ENCODE results near the gene TIGAR. TPM values are rescaled to one million over a fixed set of nuclear protein-coding genes. Genes with fewer than 3 reads are reported as not detected.
A peak's percentile ranks its signal among the peaks of the same experiment; 100 is the strongest.

Gene TIGAR
- total RNA-seq, 4 donors from 2014 or later, result 2.3 to 5.1 (median 4.7) TPM

DNA sequence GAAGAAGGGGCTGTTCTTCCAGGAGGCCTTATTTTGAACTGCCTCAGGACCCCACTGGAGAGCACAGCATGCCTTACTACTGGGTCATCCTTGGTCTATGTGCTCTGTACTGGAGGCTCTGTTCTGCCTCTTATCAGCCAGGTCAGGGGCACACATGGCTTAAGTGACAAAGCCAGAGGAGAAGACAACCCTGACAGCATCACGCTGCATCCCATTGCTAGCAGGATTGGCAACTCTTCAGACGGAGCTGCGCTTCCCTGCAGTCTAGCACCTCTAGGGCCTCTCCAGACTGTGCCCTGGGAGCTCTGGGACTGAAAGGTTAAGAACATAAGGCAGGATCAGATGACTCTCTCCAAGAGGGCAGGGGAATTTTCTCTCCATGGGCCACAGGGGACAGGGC lies 17.3 kb upstream of the TIGAR start:
- no peak overlapping the region for H3K4me3 ChIP-seq (ENCODE audit: low read depth, poor library complexity, severe bottlenecking)
- no peak for DNase-seq (ENCODE audit: low spot score in 2 of 2)
- WGBS, 2 donors, result 77 to 88% methylated on average over 3 of the region's 3 CpGs
- intact Hi-C loops (cut with DNase I; ENCODE audit: low total_unique reads), result no loop called here
- no peak for TF ChIP-seq CTCF (IDR thresholded peaks at IDR 0.05)
- TF ChIP-seq POLR2A (IDR thresholded peaks at IDR 0.05), result no peak

DNA sequence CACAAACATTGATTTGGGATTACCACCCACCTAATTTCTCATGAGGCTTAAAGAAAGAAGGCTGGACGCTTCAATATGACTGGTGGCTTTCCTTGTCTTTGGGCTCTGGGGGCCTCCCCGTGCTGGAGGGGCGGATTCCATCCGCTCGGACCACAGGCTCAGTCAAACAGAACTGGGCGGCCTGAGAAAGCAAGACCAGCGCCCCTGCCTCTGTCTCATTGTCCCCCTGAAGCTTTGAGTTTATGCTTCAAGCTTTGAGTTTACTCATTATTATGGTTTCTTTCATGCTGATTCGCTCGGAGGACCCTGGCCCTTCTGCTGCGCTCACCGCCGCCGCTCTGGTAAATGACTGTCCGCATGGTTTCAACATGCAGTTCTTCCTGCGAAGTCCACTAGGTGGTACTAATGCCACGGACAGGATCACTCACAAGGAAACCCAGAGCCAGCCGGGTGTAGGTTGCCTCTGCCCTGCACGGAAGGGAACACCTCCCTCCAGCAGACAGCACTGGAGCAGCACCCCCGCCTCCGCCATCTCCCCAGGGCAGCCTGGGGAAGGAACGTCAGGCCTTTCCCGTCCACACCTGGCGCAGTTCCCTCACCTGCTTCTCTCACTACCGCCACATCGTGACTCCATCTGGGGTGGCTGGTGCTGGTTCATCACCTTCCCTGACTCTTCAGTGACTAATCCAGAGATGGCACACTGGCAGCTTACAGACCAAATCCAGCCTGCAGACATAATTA lies 13.2 kb upstream of the TIGAR start:
- intact Hi-C loops (cut with DNase I; ENCODE audit: low total_unique reads), result no loop called here
- TF ChIP-seq CTCF (IDR thresholded peaks at IDR 0.05) (no peak), POLR2A (IDR thresholded peaks at IDR 0.05) (no peak)
- no peak overlapping the region for H3K4me3 ChIP-seq (ENCODE audit: low read depth, poor library complexity, severe bottlenecking)
- WGBS, 2 donors, result 30 to 32% methylated on average over 25 of the region's 25 CpGs
- DNase-seq (ENCODE audit: low spot score in 2 of 2), result peak; percentile 59 to 87

DNA sequence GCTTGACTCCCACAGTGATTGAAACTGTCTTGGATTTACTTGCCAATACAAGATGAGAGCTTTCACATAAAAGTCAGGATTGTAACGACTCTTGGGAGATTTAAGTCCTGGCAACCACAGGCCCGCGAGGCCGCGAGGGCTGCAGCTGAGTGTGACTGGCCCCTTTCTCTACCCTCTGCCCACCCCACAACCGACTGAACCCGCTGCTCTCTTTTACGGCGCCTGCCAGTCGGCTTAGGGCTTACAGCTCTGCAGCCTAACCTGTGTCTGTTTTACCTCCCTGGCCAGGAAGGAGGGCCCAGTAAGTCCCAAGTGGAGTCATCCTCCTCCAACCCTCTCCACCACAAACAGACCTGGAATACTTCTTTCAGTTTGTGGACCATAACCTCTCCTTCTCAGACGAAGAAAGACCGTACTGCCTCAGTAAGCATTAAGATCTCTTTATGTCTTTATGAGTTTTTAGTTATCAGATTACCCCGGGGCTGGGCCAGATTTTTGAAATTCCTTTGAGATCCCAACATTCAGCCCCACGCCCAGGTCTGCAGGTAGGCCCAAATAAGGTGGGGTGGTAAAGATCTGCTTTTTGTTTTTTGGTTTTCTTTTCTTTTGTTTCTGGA lies 12.6 kb upstream of the TIGAR start:
- 48 to 54% methylated on average over 14 of the region's 14 CpGs for WGBS, 2 donors
- H3K4me3 ChIP-seq (ENCODE audit: low read depth, poor library complexity, severe bottlenecking), result no peak overlapping the region
- TF ChIP-seq POLR2A (IDR thresholded peaks at IDR 0.05), result no peak
- no peak for TF ChIP-seq CTCF (IDR thresholded peaks at IDR 0.05)
- intact Hi-C loops (cut with DNase I; ENCODE audit: low total_unique reads), result no loop called here
- DNase-seq (ENCODE audit: low spot score in 2 of 2), result no peak

GRCh38 chr12:4311776-4312175 lies 9.2 kb upstream of the TIGAR start:
- no peak for DNase-seq (ENCODE audit: low spot score in 2 of 2)
- 84 to 88% methylated on average over 5 of the region's 5 CpGs for WGBS, 2 donors
- no peak for TF ChIP-seq POLR2A (IDR thresholded peaks at IDR 0.05)
- TF ChIP-seq CTCF (IDR thresholded peaks at IDR 0.05), result no peak
- intact Hi-C loops (cut with DNase I; ENCODE audit: low total_unique reads), result no loop called here
- no peak overlapping the region for H3K4me3 ChIP-seq (ENCODE audit: low read depth, poor library complexity, severe bottlenecking)

- TF ChIP-seq CTCF (IDR thresholded peaks at IDR 0.05) (no peak), POLR2A (IDR thresholded peaks at IDR 0.05) (no peak)
- intact Hi-C loops (cut with DNase I; ENCODE audit: low total_unique reads), result no loop called here
- DNase-seq (ENCODE audit: low spot score in 2 of 2), result no peak
- 73 to 92% methylated on average over 2 of the region's 2 CpGs for WGBS, 2 donors
- no peak overlapping the region for H3K4me3 ChIP-seq (ENCODE audit: low read depth, poor library complexity, severe bottlenecking)
Measured at GRCh38 chr12:4312251-4312650, 8.8 kb upstream of the TIGAR start.

Measured in lower leg skin (tissue), 4 donors.